Measurements from ENCODE around the gene FOXO6.
"Not testable (repeated sequence)": the region's sequence is repeated elsewhere in the genome, so short reads cannot be mapped to it uniquely, and the experiment has no call there.

Gene FOXO6

GRCh38 chr1:41329662-41330587 is 31.3 kb upstream of the FOXO6 start:
- no peak for DNase-seq

- no peak for DNase-seq
These were observed 30.4 kb upstream of the FOXO6 start for GRCh38 chr1:41330588-41331545.

- no peak for DNase-seq
These were observed 29.7 kb upstream of the FOXO6 start for GRCh38 chr1:41331546-41331917.

GRCh38 chr1:41332161-41332560 is 29.1 kb upstream of the FOXO6 start:
- DNase-seq: not testable (repeated sequence)

GRCh38 chr1:41333146-41333784 is 28.0 kb upstream of the FOXO6 start:
- DNase-seq: no peak

GRCh38 chr1:41338820-41339219 is 22.4 kb upstream of the FOXO6 start:
- DNase-seq: no peak

- no peak for DNase-seq
These were observed 20.4 kb upstream of the FOXO6 start for GRCh38 chr1:41340655-41341364.

GRCh38 chr1:41341365-41341683 is 19.9 kb upstream of the FOXO6 start:
- no peak for DNase-seq

- DNase-seq: no peak
These were observed 19.3 kb upstream of the FOXO6 start for GRCh38 chr1:41341772-41342562.

- no peak for DNase-seq
These were observed 18.4 kb upstream of the FOXO6 start for GRCh38 chr1:41342774-41343355.

- DNase-seq: no peak
These were observed 17.2 kb upstream of the FOXO6 start for GRCh38 chr1:41343790-41344699.

GRCh38 chr1:41344708-41345159 is 16.5 kb upstream of the FOXO6 start:
- DNase-seq: no peak

GRCh38 chr1:41345434-41346075 is 15.7 kb upstream of the FOXO6 start:
- DNase-seq: no peak

GRCh38 chr1:41347276-41347675 is 14.0 kb upstream of the FOXO6 start:
- no peak for DNase-seq

GRCh38 chr1:41348394-41348793 is 12.8 kb upstream of the FOXO6 start:
- no peak for DNase-seq

- DNase-seq: no peak
These were observed 11.7 kb upstream of the FOXO6 start for GRCh38 chr1:41349361-41350054.

- DNase-seq: no peak
These were observed 11.2 kb upstream of the FOXO6 start for GRCh38 chr1:41350055-41350378.

GRCh38 chr1:41351262-41352151 is 9.7 kb upstream of the FOXO6 start:
- DNase-seq: no peak
